Activated CD4-positive, CD25-positive, alpha-beta regulatory T cell (primary cell): ENCODE results near the gene ANKS1A.

Source experiments
- DNase-seq, 4 experiments: peaks; one replicate each; lab custom pipeline; 2025; lab: John Stamatoyannopoulos, UW

Gene ANKS1A

DNA sequence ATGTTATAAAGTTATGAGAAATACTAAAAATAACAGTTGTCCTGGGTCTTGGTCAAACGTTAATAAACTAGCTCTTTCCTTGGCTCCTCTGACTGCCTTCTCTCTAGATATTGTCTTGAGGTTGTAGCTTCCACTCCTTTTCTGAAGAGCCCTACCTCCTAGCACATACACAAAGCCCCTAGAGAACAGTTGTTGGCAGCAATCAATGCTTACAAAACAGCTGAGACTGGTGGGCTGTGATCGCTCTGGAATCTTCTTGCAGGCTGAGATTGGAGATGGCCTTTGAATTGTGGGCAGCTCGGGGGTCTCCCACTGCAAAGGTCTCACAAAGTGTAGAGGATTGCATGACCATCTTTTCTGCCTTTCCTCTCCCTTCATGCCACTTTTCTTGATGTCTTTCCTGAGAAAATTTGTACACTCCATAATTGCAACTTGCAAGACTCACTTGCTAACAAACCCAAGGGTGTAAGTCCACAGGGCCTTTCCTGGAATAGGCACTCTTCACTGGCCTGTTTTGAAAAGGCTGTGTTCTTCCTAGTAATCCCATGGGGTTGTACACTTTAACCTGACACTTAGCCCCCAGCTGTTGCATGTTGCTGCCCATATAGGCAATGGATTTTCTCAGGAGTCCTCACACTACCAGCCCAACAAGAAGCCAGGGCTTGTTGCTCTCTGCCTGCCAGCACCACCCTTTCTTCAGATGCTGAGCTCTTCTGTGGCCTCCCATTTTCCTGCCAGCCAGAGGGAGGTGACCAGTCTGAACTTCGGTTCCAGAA lies 152.2 kb downstream of the ANKS1A start:
- DNase-seq = no peak

DNA sequence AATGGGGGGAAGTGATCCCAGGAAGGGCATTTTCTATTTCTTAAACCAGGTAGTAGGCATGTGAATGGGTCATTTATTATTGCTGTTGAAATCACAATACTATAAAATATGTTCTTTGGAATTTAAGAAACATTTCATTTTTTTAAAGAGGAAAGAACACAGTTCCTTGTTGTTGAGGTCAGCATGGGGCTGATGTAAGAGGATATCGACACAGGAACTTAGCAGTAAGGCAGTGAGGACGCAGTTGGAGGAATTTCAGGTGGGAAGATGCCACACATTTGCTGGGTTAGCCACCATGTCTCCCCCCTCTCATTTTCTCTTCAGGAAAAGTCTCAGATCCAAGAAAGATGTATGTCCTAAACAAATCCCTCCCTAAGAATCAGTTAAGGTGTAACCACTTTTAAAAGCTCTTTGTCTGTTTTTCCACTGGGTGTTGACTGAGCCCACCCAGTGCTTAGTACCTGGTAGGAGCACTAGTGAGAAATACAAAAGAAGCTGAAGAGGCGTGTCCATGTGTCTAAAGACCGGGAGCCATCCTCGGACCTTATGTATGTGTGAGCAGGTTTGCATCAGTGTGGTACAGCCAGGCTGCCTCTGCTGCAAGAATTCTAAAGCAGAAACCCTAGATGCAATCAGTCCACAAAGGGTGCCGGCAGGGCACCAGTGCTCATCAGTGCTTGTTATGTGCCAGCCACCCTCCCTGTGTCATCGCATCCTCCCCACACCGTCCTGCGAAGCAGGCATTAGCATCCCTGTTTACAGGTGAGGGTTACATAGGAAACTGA lies 153.2 kb downstream of the ANKS1A start:
- no peak for DNase-seq

GRCh38 chr6:35043381-35044130 lies 154.5 kb downstream of the ANKS1A start:
- no peak for DNase-seq

DNA sequence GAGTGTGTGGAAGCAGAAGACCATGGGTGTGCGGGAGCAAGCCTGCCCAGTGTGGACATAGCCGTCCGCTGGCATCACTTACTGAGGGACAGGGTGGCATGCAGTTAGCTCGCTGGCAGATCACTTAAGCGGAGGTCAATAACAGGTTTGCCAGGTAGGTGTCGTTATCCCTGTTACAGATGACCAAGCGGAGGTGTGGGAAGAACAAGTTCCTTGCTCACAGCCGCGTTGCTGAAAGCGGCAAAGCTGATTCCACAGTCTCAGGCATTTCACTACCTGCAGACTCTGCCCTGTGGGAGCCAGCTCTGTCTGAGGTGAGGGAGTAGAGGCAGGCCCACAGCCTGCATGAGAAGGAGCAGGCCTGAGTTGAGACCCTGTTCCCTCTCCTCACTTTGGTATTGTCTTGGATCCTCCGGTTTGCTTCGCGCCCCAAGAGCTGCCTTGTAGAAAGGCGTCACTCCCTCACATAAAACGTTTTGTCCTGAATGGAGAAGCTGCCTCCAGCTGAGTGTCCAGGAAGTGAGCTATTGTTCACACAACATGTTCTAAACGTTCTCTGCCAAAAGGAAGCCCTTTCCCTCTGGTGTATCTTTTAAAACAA lies 155.2 kb downstream of the ANKS1A start:
- no peak for DNase-seq

DNA sequence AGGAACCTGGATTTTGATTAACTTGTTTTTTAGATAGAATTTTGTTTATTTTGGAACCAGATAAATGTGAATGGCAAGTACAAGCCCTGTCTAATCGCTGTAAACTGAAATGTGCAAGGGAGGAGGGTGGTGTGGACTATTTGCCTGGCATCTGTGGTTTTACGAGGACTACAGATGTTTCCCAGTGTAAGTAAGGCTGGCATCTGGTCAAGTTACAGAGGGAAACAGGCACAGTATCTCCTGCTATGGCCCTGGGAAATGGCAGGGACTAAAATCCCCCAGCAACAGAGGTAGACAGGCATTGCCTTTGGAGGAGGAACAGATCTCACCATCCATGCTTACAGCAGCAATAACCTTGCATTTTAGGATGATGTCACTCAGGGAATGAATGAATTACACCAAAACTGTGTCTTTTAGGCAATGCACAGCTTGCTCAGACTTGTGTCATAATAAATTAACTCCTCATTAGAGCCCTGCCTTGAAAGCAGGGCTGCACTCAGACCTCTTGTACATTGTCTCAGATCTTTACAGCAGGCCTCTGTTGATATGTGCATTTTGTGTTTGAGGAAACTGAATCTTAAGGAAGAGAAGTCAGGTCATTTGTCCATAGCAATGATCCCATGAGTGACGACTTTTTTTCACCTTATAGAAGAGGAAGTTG lies 155.8 kb downstream of the ANKS1A start:
- DNase-seq = no peak

GRCh38 chr6:35046103-35046502 lies 157.0 kb downstream of the ANKS1A start:
- DNase-seq = no peak

DNA sequence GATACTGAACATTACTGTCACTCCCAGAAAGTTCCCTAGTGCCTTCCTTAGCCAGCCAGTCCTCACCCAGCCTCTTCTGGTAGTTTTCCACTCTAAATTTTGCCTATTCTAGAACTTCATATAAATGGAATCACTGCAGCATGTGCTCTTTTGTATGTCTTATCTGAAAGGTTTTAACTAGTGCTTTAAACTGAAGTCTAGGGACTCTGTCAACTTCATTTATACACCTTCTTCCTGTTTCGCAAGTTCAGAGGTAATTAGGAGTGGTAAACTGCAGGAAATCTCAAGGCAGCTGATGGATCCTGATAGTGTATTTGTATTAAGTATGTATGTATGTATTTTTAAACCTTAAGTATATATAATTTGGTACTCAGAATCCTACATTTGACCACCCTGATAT lies 157.8 kb downstream of the ANKS1A start:
- no peak for DNase-seq

- DNase-seq = no peak
Observed at GRCh38 chr6:35047265-35048011, 158.4 kb downstream of the ANKS1A start.

DNA sequence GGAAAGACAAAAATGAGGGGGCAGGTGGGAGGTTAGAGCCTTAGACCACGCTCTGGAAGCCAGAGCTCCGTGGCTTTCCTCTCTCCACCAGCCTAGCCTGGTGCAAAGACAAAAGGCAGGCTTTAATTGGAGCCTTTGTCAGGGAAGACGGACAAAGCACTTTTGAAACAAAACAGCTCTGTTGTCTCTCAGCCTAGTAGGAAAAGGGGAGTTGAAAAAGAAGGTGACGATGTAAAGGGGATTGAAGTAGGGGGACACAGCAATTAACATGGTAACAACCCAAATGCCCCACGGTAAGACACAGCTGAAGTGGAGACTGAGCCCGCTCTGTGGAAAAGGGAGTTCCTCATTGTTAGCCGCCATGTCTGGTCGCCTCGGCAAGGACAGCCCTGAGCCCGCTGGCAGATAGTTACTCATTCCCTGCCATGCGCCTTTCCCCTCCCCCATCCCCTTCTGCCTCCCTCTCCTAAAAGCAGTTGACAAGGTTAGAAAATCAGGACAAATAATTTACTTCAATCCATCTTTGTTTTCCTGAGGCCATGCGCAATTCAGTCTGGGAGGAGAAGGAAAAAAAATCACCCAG lies 159.1 kb downstream of the ANKS1A start:
- DNase-seq = no peak

GRCh38 chr6:35048631-35049083 lies 159.6 kb downstream of the ANKS1A start:
- no peak for DNase-seq

GRCh38 chr6:35049156-35049735 lies 160.2 kb downstream of the ANKS1A start:
- no peak for DNase-seq

DNA sequence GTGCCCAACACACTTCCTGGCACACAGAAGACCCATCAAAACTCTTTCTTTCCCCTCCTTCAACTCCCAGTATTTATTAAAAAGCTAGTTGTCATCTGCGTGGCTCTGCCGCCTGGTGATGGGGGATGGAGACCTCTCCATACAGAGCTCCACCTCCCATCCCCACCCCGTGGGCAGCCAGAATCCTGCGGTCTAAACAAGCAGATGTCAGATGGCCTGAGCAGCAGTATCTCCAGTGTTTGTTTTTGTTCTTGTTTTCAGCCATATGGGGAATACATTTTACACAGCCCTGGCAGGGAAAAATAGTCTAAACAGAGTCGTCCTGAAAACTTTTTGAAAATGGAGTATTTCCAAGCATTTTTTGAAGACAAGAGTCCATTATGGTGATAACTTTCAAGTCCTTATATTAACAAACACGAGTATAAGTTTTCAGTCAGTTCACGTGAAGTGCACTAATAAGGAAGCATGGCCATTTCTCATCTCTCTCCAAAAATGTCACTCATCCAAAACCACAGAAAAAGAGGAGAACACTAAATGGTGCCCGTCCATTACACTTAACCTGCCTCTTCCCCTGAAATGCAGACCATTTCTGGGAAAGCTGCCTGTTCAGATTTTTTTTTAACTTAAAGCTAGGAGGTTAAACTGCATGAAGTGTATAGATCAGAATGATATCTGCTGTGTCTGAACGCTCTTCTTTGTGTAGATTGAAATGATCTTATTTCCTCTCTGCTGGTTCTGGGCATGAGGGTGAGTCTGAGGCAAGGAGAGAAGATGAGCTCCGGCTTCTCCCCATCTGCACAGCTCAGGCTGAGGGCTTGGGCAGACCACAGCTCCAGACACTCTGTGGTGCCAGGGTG lies 161.1 kb downstream of the ANKS1A start:
- DNase-seq = no peak

GRCh38 chr6:35050757-35051330 lies 161.8 kb downstream of the ANKS1A start:
- no peak for DNase-seq

DNA sequence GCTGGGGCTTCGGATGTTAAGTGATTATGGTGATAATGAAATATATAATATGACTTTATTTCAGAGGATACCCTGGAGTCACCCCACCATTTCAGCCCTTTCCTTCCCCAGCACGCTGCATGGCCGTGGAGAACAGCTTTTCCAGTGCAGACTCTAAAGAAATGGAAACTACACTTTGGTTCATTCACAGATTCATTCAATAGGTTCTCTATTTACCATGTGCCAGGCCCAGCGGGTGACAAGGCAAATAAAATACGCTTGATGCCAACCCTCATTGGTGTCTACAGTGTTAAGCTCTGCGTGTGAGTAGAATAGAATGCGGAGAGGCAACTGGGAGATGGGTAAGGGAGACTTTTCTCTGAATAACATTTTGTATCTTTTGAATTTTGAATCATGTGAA lies 162.3 kb downstream of the ANKS1A start:
- DNase-seq = no peak

DNA sequence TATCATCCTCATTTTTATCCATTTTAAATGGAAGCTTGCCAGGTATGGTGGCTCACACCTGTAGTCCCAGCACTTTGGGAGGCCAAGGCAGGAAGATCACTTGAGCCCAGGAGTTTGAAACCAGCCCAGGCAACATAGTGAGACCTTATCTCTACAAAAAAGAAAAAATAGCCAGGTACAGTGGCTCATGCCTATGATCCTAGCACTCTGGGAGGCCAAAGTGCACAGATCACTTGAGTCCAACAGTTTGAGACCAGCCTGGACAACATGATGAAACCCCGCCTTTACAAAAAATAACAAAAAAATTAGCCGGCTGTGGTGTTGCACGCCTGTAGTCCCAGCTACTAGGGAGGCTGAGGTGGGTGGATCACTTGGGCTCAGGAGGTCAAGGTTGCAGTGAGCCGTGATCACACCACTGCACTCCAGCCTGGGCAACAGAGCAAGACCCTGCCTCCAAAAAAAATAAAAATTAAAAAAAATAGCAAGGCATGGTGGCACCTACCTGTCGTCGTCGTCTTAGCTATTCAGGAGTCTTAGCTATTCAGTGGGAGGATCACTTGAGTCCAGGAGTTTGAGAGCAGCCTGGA lies 163.0 kb downstream of the ANKS1A start:
- DNase-seq = no peak

DNA sequence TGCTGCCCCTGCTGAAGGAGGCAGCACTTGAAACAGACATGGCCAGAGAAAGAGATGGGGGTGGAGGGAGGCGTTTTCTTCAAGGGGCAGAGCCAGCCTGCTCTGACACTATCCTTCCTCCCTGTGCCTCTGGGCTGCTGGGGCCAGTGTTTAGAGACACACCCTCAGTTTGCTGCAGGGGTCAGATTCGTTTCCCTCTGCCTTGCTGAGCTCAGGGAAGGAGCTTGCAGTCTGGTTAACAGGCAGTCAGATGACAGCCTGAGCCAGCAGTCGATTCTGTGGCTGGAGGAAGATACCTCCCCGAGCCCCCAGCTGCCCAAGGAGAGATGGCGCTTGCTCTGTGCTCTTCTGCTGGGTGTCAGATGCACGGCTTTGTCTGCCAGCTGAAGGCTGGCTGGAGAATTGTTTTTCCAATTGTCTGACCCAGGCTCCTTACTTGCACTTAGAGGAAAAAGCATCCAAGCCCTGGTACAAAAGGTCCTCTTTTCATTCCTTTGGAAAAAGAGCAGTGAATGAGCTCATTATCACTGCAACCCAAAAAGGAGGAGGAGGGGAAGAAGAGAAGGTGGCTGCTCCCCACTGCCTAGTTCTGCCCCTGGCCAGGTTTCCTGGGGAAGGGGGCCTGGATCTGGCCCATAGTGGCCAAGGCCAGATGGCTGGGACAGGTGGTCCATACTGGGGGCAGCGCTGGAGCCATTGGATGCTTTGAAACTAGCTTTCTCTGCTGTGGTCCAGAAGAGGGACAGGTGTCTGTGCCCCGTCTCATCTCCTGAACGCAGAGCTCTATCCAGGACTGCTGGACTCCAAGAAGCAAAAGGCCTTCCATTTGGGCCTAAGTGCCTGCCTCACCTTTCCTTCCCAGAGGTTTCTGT lies 163.9 kb downstream of the ANKS1A start:
- DNase-seq = no peak

GRCh38 chr6:35053701-35054100 lies 164.6 kb downstream of the ANKS1A start:
- DNase-seq = no peak
